Measurements from ENCODE around the gene NAT8L. TPM values are rescaled to one million over a fixed set of nuclear protein-coding genes. Genes with fewer than 3 reads are reported as not detected.

Gene NAT8L
- total and polyA plus RNA-seq, 2 of the 4 experiments (the other 2 are of a cell fraction), result 0.05 TPM; not detected in 1

- TF ChIP-seq USF2 (IDR thresholded peaks at IDR 0.05; ENCODE audit: low read depth, low read length) (no peak), POLR2A (IDR thresholded peaks at IDR 0.05; ENCODE audit: low read depth, low read length) (no peak)
Measured at GRCh38 chr4:2059046-2059725, at the start of gene NAT8L (continued).

- WGBS, 2 experiments (ENCODE audit: extremely low coverage in 2 of 2, insufficient read length in 1 of 2), result 14% methylated on average over 5 of the region's 23 CpGs; no CpG with 5 or more reads in 1 of the 2 experiments
- peak overlapping the region; percentile 46; the same call in 1 of the 2 replicates for H3K9ac ChIP-seq (ENCODE audit: low read depth, low read length)
- TF ChIP-seq MAFK (IDR thresholded peaks at IDR 0.05; ENCODE audit: low read depth, low read length) (no peak), POLR2A (IDR thresholded peaks at IDR 0.05; ENCODE audit: low read depth, low read length) (no peak), RAD21 (IDR thresholded peaks at IDR 0.05; ENCODE audit: low read length) (peak; percentile 33), CEBPB (IDR thresholded peaks at IDR 0.05; ENCODE audit: low read depth, low read length) (no peak), SMC3 (IDR thresholded peaks at IDR 0.05; ENCODE audit: low read depth, low read length) (no peak; the same call in 1 of the 2 replicates), NFE2L2 (IDR thresholded peaks at IDR 0.05; ENCODE audit: low read depth, low read length) (no peak), USF2 (IDR thresholded peaks at IDR 0.05; ENCODE audit: low read depth, low read length) (no peak), CTCF (conservative IDR thresholded peaks at IDR 0.05; ENCODE audit: low read depth, low read length) (peak; percentile 28; the same call in 1 of the 2 replicates)
- TF ChIP-seq, protein P1, sequence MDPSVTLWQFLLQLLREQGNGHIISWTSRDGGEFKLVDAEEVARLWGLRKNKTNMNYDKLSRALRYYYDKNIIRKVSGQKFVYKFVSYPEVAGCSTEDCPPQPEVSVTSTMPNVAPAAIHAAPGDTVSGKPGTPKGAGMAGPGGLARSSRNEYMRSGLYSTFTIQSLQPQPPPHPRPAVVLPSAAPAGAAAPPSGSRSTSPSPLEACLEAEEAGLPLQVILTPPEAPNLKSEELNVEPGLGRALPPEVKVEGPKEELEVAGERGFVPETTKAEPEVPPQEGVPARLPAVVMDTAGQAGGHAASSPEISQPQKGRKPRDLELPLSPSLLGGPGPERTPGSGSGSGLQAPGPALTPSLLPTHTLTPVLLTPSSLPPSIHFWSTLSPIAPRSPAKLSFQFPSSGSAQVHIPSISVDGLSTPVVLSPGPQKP (IDR thresholded peaks at IDR 0.05; ENCODE audit: borderline replicate concordance, low read depth, low read length), result no peak
Measured at GRCh38 chr4:2009651-2010233, 49.4 kb upstream of the NAT8L start.

More at GRCh38 chr4:2009651-2010233, 49.4 kb upstream of the NAT8L start:
- peak overlapping the region; percentile 77 for H3K4me2 ChIP-seq (ENCODE audit: low read depth, low read length)
- BruUV-seq (replicated peaks), result no TSS peak
- peaks cover 19% of the 10 kb centered on the region for H4K20me1 ChIP-seq (ENCODE audit: insufficient read depth, low read length)
- peak overlapping the region; percentile 100 for H3K4me3 ChIP-seq (ENCODE audit: insufficient read depth, low read depth, low read length)
- no peak overlapping the region for H2BK5ac ChIP-seq (ENCODE audit: low read depth, low read length, poor library complexity, severe bottlenecking)
- H3K4me1 ChIP-seq (ENCODE audit: control insufficient read depth, insufficient read depth, low read length), result peaks cover 6% of the 10 kb centered on the region; the same call in 1 of the 2 replicates
- DNase-seq, result peak; percentile 45
- peak overlapping the region; percentile 7; the same call in 1 of the 2 replicates for H3K27ac ChIP-seq (ENCODE audit: insufficient read depth, low read length)
- peak overlapping the region; percentile 89 to 90; a peak in 3 of 4 replicates for H4K8ac ChIP-seq (ENCODE audit: low read depth in 2 of 2, low read length in 2 of 2)
- in situ Hi-C loops (cut with MboI; ENCODE audit: low sequenced_read_pairs), result no loop called here
- no peak overlapping the region for H3K23ac ChIP-seq (ENCODE audit: low read depth, low read length)
- no peak overlapping the region for H3K4ac ChIP-seq (ENCODE audit: low read depth, low read length)
- no peak overlapping the region for H2BK15ac ChIP-seq (ENCODE audit: low read depth, low read length)
- peak overlapping the region; percentile 100 for H2AFZ ChIP-seq (replicated peaks; ENCODE audit: low read length, poor library complexity)
- peaks cover 20 to 34% of the 10 kb centered on the region in 2 experiments for H3K79me1 ChIP-seq (ENCODE audit: low read depth in 1 of 2, low read length in 2 of 2)
- intact Hi-C loops (cut with micrococcal nuclease), result no loop called here
- no peak overlapping the region for H3K18ac ChIP-seq (ENCODE audit: low read depth, low read length)
- peaks cover 6% of the 10 kb centered on the region for H3K36me3 ChIP-seq (ENCODE audit: control insufficient read depth, insufficient read depth, low read length)
- H2AK5ac ChIP-seq (ENCODE audit: low read depth, low read length), result no peak overlapping the region
- H2BK120ac ChIP-seq (ENCODE audit: low read depth, low read length), result no peak overlapping the region
- H4K91ac ChIP-seq (ENCODE audit: insufficient read depth, low read depth, low read length), result no peak overlapping the region
- no peak overlapping the region for H3K56ac ChIP-seq (ENCODE audit: extremely low read depth, insufficient read depth, low read length)
- peak overlapping the region; percentile 70 for H2AK9ac ChIP-seq (replicated peaks; ENCODE audit: low read depth, low read length, poor library complexity)
- no peak overlapping the region for H2BK20ac ChIP-seq (ENCODE audit: low read depth, low read length)
- no peak overlapping the region for H3K14ac ChIP-seq (replicated peaks; ENCODE audit: low read depth, low read length)
- POLR2A ChIA-PET (ENCODE audit: unreplicated experiment), result no interaction called here
- CTCF ChIA-PET, result interaction anchor here (0.9 kb wide), 1 partner anchor 13 kb away, joined by 3 read pairs; no protein-coding TSS in a partner anchor
- dilution Hi-C loops (cut with HindIII; ENCODE audit: low sequenced_read_pairs, unreplicated experiment), result no loop called here
- H4K5ac ChIP-seq (ENCODE audit: low read depth, low read length), result no peak overlapping the region
- H3K9me3 ChIP-seq (ENCODE audit: control insufficient read depth, insufficient read depth, low read length), result no peaks in the 10 kb centered on the region
- H3K27me3 ChIP-seq (ENCODE audit: control insufficient read depth, insufficient read depth, low read length), result peaks cover 1% of the 10 kb centered on the region; the same call in 1 of the 2 replicates
- peaks cover 4% of the 10 kb centered on the region for H3K9me1 ChIP-seq (ENCODE audit: insufficient read depth, low read length)
- peak; percentile 3; the same call in 1 of the 2 replicates for ATAC-seq (ENCODE audit: low read depth)
